HepG2 (cell line): Measurements from ENCODE around the gene TOMM40L. TPM values are rescaled to one million over a fixed set of nuclear protein-coding genes. Genes with fewer than 3 reads are reported as not detected.

Experiments
- ATAC-seq: fragments of 200-7000 bp; cut with Tn5 transposase; 3 replicates; pipeline ENCODE4 v1.9.1; 2020; ENCODE audit warnings: mild to moderate bottlenecking, moderate library complexity
- BruUV-seq: library from RNA; stranded (reverse); fragments of 400-500 nt; replicated peaks from 2 replicates; lab custom pipeline; 2021; lab: Mats Ljungman, UMichigan
- CTCF ChIA-PET: fragments of 300-600 bp; formaldehyde crosslinking; extraction: SDS; loops from one replicate; lab custom pipeline; 2021; ENCODE audit warnings: low total read pairs, inconsistent platforms, low intra/inter-chr PET ratio; lab: Yijun Ruan, JAX
- POLR2A ChIA-PET: fragments of 350-600 bp; sonication (Branson Sonifier 250); formaldehyde crosslinking; loops from one replicate; lab custom pipeline; 2020; ENCODE audit warnings: antibody characterized with exemption, inconsistent platforms; lab: Yijun Ruan, JAX
- DNase-seq: peaks from one replicate; pipeline ENCODE4 v3.0.0-alpha.2; 2015; ENCODE audit warnings: low spot score
- FAIRE-seq: peaks from 3 replicates; lab custom pipeline; 2011; peaks lifted over from hg19 to GRCh38; lab: Jason Lieb, UNC
- H2AFZ ChIP-seq: one replicate; pipeline ENCODE4 v1.6.1; 2011; ENCODE audit warnings: low read length, inconsistent platforms
- H3K27ac ChIP-seq: fragments of 300-600 bp; 3 replicates; pipeline ENCODE4 v1.8.0; 2011; ENCODE audit warnings: mixed run types, mild to moderate bottlenecking, mixed read lengths, low read length, inconsistent platforms; ENCODE audit not compliant: insufficient read depth; ENCODE audit errors: extremely low read length
- H3K27me3 ChIP-seq, 2 experiments: fragments of 200-600 bp in 1 of 2; 2 replicates in 1 of 2; 3 replicates in 1 of 2; pipeline versions ENCODE4 v1.6.0 to v1.8.0; 2011; ENCODE audit warnings: low read length in 2 of 2, mild to moderate bottlenecking in 2 of 2, moderate library complexity in 2 of 2, inconsistent platforms in 1 of 2; ENCODE audit not compliant: insufficient read depth in 2 of 2, control insufficient read depth in 1 of 2
- H3K36me3 ChIP-seq, 2 experiments: fragments of 200-600 bp in 1 of 2; replicated peaks in 1 of 2; 2 replicates in 1 of 2; 3 replicates in 1 of 2; pipeline versions ENCODE4 v1.5.1 to v1.8.0; 2011; ENCODE audit warnings: low read length in 2 of 2, inconsistent platforms in 1 of 2; ENCODE audit not compliant: insufficient read depth in 2 of 2, control insufficient read depth in 1 of 2
- H3K4me1 ChIP-seq: 2 replicates; pipeline ENCODE4 v1.5.1; 2012; ENCODE audit warnings: low read length, inconsistent platforms; ENCODE audit not compliant: insufficient read depth
- H3K4me2 ChIP-seq: 2 replicates; pipeline ENCODE4 v1.6.0; 2011; ENCODE audit warnings: low read depth, low read length, inconsistent platforms
- H3K4me3 ChIP-seq, 3 experiments: fragments of 200-600 bp in 1 of 3; sonication (generic), shearing (Covaris generic) in 1 of 3; replicated peaks in 1 of 3; 2 replicates each; pipeline ENCODE4 v1.5.1; 2011 to 2016; ENCODE audit warnings: low read length in 3 of 3, inconsistent platforms in 2 of 3, low read depth in 2 of 3, mild to moderate bottlenecking in 2 of 3, control low read depth in 1 of 3, mixed read lengths in 1 of 3; ENCODE audit not compliant: insufficient read depth in 1 of 3
- H3K79me2 ChIP-seq: one replicate; pipeline ENCODE4 v1.6.1; 2011; ENCODE audit warnings: low read length, inconsistent platforms; ENCODE audit not compliant: insufficient read depth
- H3K9ac ChIP-seq: 2 replicates; pipeline ENCODE4 v1.6.0; 2011; ENCODE audit warnings: mild to moderate bottlenecking, low read depth, low read length, inconsistent platforms; ENCODE audit not compliant: insufficient read depth
- H3K9me3 ChIP-seq: 2 replicates; pipeline ENCODE4 v1.5.1; 2012; ENCODE audit warnings: mild to moderate bottlenecking, low read length
- H4K20me1 ChIP-seq: 2 replicates; pipeline ENCODE4 v1.6.0; 2011; ENCODE audit warnings: inconsistent platforms, mild to moderate bottlenecking, low read length, moderate library complexity; ENCODE audit not compliant: insufficient read depth
- AGO2 ChIP-seq: fragments of 200-400 bp; formaldehyde crosslinking; optimal IDR thresholded peaks from 2 replicates; pipeline ENCODE3; 2017; ENCODE audit warnings: mild to moderate bottlenecking, low read depth, low read length, moderate library complexity
- ARNT2 ChIP-seq: sonication (generic); formaldehyde crosslinking; IDR thresholded peaks from 2 replicates; pipeline ENCODE4 v1.8.0; 2022; ENCODE audit warnings: mild to moderate bottlenecking, low read depth, missing genetic modification reagents, moderate library complexity
- CEBPG ChIP-seq: IDR thresholded peaks from 2 replicates; pipeline ENCODE4 v1.6.1; 2016
- ETV5 ChIP-seq: IDR thresholded peaks from 2 replicates; pipeline ENCODE4 v1.6.1; 2018; ENCODE audit warnings: missing biosample characterization, missing genetic modification reagents, inconsistent platforms, borderline replicate concordance
- IRX3 ChIP-seq: sonication (generic); formaldehyde crosslinking; IDR thresholded peaks from 2 replicates; pipeline ENCODE4 v1.8.1; 2023; ENCODE audit warnings: mild to moderate bottlenecking, low read depth, missing genetic modification reagents, borderline replicate concordance
- MATR3 ChIP-seq: sonication (generic); formaldehyde crosslinking; IDR thresholded peaks from 2 replicates; pipeline ENCODE4 v1.4.0; 2020; ENCODE audit warnings: missing genetic modification reagents
- MIXL1 ChIP-seq: IDR thresholded peaks from 2 replicates; pipeline ENCODE4 v1.6.1; 2016
- NFE2L1 ChIP-seq: sonication (generic); formaldehyde crosslinking; IDR thresholded peaks from 2 replicates; pipeline ENCODE4 v1.4.0; 2020; ENCODE audit warnings: missing genetic modification reagents, mild to moderate bottlenecking, borderline replicate concordance
- ONECUT2 ChIP-seq: sonication (generic); formaldehyde crosslinking; IDR thresholded peaks from 2 replicates; pipeline ENCODE4 v1.4.0; 2020; ENCODE audit warnings: missing genetic modification reagents
- PITX1 ChIP-seq: sonication (generic); formaldehyde crosslinking; IDR thresholded peaks from 2 replicates; pipeline ENCODE4 v1.5.1; 2020; ENCODE audit warnings: mild to moderate bottlenecking, missing genetic modification reagents
- RARA ChIP-seq: IDR thresholded peaks from 2 replicates; pipeline ENCODE4 v1.6.1; 2016; ENCODE audit warnings: missing genetic modification reagents, missing compliant biosample characterization
- RBFOX2 ChIP-seq: fragments of 200-400 bp; formaldehyde crosslinking; IDR thresholded peaks from 2 replicates; pipeline ENCODE4 v1.6.1; 2017; ENCODE audit warnings: low read depth, mild to moderate bottlenecking, low read length
- RNF219 ChIP-seq: sonication (generic); formaldehyde crosslinking; IDR thresholded peaks from 2 replicates; pipeline ENCODE4 v1.5.0; 2020; ENCODE audit warnings: mild to moderate bottlenecking, missing genetic modification reagents
- SIN3A ChIP-seq: IDR thresholded peaks from 2 replicates; pipeline ENCODE4 v1.6.1; 2011; ENCODE audit warnings: low read depth, mild to moderate bottlenecking, control low read depth, low read length, borderline replicate concordance
- TCF7 ChIP-seq: sonication (generic); IDR thresholded peaks from 2 replicates; pipeline ENCODE4 v1.6.1; 2016; ENCODE audit warnings: antibody characterized with exemption, low read depth
- ZBTB20 ChIP-seq: sonication (generic); formaldehyde crosslinking; IDR thresholded peaks from 2 replicates; pipeline ENCODE4 v1.8.1; 2023; ENCODE audit warnings: missing genetic modification reagents, low read depth, mild to moderate bottlenecking, borderline replicate concordance
- ZC3H13 ChIP-seq: sonication (generic); formaldehyde crosslinking; IDR thresholded peaks from 2 replicates; pipeline ENCODE4 v1.8.1; 2023; ENCODE audit warnings: mild to moderate bottlenecking, missing genetic modification reagents, moderate library complexity
- ZNF362 ChIP-seq: sonication (generic); formaldehyde crosslinking; IDR thresholded peaks from 2 replicates; pipeline ENCODE4 v1.4.0; 2020; ENCODE audit warnings: missing genetic modification reagents, mild to moderate bottlenecking, borderline replicate concordance
- ZNF572 ChIP-seq: sonication (generic); formaldehyde crosslinking; IDR thresholded peaks from 2 replicates; pipeline ENCODE4 v1.5.1; 2020; ENCODE audit warnings: mild to moderate bottlenecking, missing genetic modification reagents
- ZNF639 ChIP-seq: conservative IDR thresholded peaks from 2 replicates; pipeline ENCODE4 v1.6.1; 2018; ENCODE audit warnings: missing genetic modification reagents
- ZNF652 ChIP-seq: IDR thresholded peaks from 2 replicates; pipeline ENCODE4 v1.6.1; 2016; ENCODE audit warnings: low read depth, borderline replicate concordance
- ZNF777 ChIP-seq: sonication (generic); formaldehyde crosslinking; IDR thresholded peaks from 2 replicates; pipeline ENCODE4 v1.4.0; 2020; ENCODE audit warnings: missing genetic modification reagents
- WGBS: methylation state at CpG from one replicate; pipeline ENCODE4 v1.1.6; 2017; ENCODE audit warnings: low lambda C conversion rate; 5-methylcytosine and 5-hydroxymethylcytosine counted together
- in situ Hi-C: cut with HindIII; loops from 2 replicates; pipeline ENCODE4 v1.10.0; 2017; ENCODE audit warnings: low pct_unique_long_range_greater_than_20kb; ENCODE audit not compliant: extremely low pct_ligation_motif_present
- intact Hi-C: fragments of 100-400 bp; cut with micrococcal nuclease; formaldehyde crosslinking; loops from one replicate; pipeline ENCODE4 v1.10.0; 2022; ENCODE audit not compliant: unreplicated experiment
- polyA plus RNA-seq, 8 experiments: library from polyadenylated mRNA; depleted of rRNA in 3 of 8; stranded (reverse) in 7 of 8; unstranded in 1 of 8; fragments of >200 nt; fragmentation: Illumina TruSeq in 4 of 8; extraction: Trizol in 4 of 8; gene quantifications; 2 replicates each; pipeline versions ENCODE4 v1.2.1 to v1.2.3, GENCODE V29; 2011 to 2016; ENCODE audit warnings: low read depth in 4 of 8, missing spikeins in 1 of 8, mixed read lengths in 1 of 8; ENCODE audit not compliant: insufficient read depth in 1 of 8
- total RNA-seq, 5 experiments: library from RNA; depleted of rRNA; stranded (reverse); fragments of >200 nt; fragmentation: Illumina TruSeq; extraction: Trizol; gene quantifications; 2 replicates each; pipeline ENCODE4 v1.2.3, GENCODE V29; 2016; ENCODE audit warnings: low read depth in 1 of 5

The TOMM40L gene
- total and polyA plus RNA-seq, 2 of the 13 experiments (the other 11 are each of a cell fraction or from before 2014, with no cell fraction given): 14.1 to 26.2 TPM

- H3K4me3 ChIP-seq: peak overlapping the region; percentile 25 to 35 (median 33)
- H3K4me1 ChIP-seq: peaks cover 77% of the 10 kb centered on the region
- FAIRE-seq (peak; percentile 26), DNase-seq (no peak), ATAC-seq (no peak)
- H4K20me1 ChIP-seq: peaks cover 11% of the 10 kb centered on the region
- POLR2A ChIA-PET: interaction anchor here (0.8 to 12.5 kb wide), 12 partner anchors 10 to 170 kb away, joined by 3 to 357 read pairs (median 8); partner anchors contain the start of genes ADAMTS4, DEDD, NDUFS2 and NR1I3
- H3K27ac ChIP-seq: peak overlapping the region; percentile 99
- in situ Hi-C loops: loop anchor here (10.0 kb wide), 1 partner anchor 165 kb away; no protein-coding TSS in a partner anchor
- CTCF ChIA-PET: no interaction called here
- peaks cover 23% of the 10 kb centered on the region for H3K79me2 ChIP-seq
- no peak overlapping the region for H2AFZ ChIP-seq
- H3K4me2 ChIP-seq: peak overlapping the region; percentile 87
- H3K9ac ChIP-seq: peak overlapping the region; percentile 40
- WGBS: 3% methylated on average over 5 of the region's 5 CpGs
- intact Hi-C loops: no loop called here
- H3K9me3 ChIP-seq: no peaks in the 10 kb centered on the region
- BruUV-seq: no TSS peak
- H3K36me3 ChIP-seq: peaks cover 1 to 14% of the 10 kb centered on the region in 2 experiments; a peak in 3 of 5 replicates
- H3K27me3 ChIP-seq: no peaks in the 10 kb centered on the region; a peak in 1 of 5 replicates
- TF ChIP-seq ONECUT2 (CRISPR knock-in tag): peak; percentile 42; the same call in 1 of the 2 replicates
- TF ChIP-seq AGO2: peak; percentile 51
- TF ChIP-seq PITX1: 0 out of 2 replicates have a peak, but pooled peaks have one; percentile 9
- peak; percentile 27; the same call in 1 of the 2 replicates for TF ChIP-seq CEBPG (CRISPR knock-in tag)
- peak; percentile 38 for TF ChIP-seq ZC3H13 (CRISPR knock-in tag)
- 0 out of 2 replicates have a peak, but pooled peaks have one; percentile 25 for TF ChIP-seq ZBTB20 (CRISPR knock-in tag)
- peak; percentile 81 for TF ChIP-seq MIXL1 (CRISPR knock-in tag)
- 0 out of 2 replicates have a peak, but pooled peaks have one; percentile 40 for TF ChIP-seq SIN3A
- TF ChIP-seq ZNF639 (CRISPR knock-in tag): no peak
- TF ChIP-seq MATR3 (CRISPR knock-in tag): no peak
- no peak for TF ChIP-seq ZNF572 (CRISPR knock-in tag)
- TF ChIP-seq NFE2L1 (CRISPR knock-in tag): no peak
- TF ChIP-seq ARNT2 (CRISPR knock-in tag): peak; percentile 45; the same call in 1 of the 2 replicates
- peak; percentile 42; the same call in 1 of the 2 replicates for TF ChIP-seq ZNF362
- TF ChIP-seq RARA (CRISPR knock-in tag): peak; percentile 13
- TF ChIP-seq ZNF652 (CRISPR knock-in tag): peak; percentile 69; the same call in 1 of the 2 replicates
- TF ChIP-seq RBFOX2: peak; percentile 78
- no peak for TF ChIP-seq RNF219 (CRISPR knock-in tag)
- TF ChIP-seq IRX3 (CRISPR knock-in tag): 0 out of 2 replicates have a peak, but pooled peaks have one; percentile 2
- peak; percentile 12; the same call in 1 of the 2 replicates for TF ChIP-seq ETV5
- TF ChIP-seq TCF7: peak; percentile 56
- no peak for TF ChIP-seq ZNF777
These were observed 5.9 kb upstream of the TOMM40L start for GRCh38 chr1:161220002-161220401.
